ENCODE data around the gene CCT2.

- TF ChIP-seq CTCF (IDR thresholded peaks at IDR 0.05; ENCODE audit: control extremely low read depth in 1 of 3, insufficient read depth in 1 of 3, low read depth in 1 of 3, low read length in 3 of 3) (no peak), RBBP5 (IDR thresholded peaks at IDR 0.05; ENCODE audit: borderline replicate concordance, low read depth, low read length) (no peak), EP300 (IDR thresholded peaks at IDR 0.05; ENCODE audit: borderline replicate concordance in 1 of 2, low read depth in 2 of 2, low read length in 2 of 2) (no peak), EZH2 (IDR thresholded peaks at IDR 0.05; ENCODE audit: low read depth, low read length, severe bottlenecking) (no peak), SIN3A (conservative IDR thresholded peaks at IDR 0.05 in 1 of 2, IDR thresholded peaks at IDR 0.05 in 1 of 2; ENCODE audit: low read depth in 1 of 2, low read length in 2 of 2) (no peak), MAX (IDR thresholded peaks at IDR 0.05) (no peak), POLR2A (IDR thresholded peaks at IDR 0.05; ENCODE audit: control extremely low read depth in 1 of 2, low read depth in 2 of 2, low read length in 2 of 2) (no peak), POLR2AphosphoS5 (IDR thresholded peaks at IDR 0.05; ENCODE audit: low read depth, low read length) (no peak), SUZ12 (IDR thresholded peaks at IDR 0.05; ENCODE audit: low read length) (no peak), JUND (IDR thresholded peaks at IDR 0.05; ENCODE audit: low read length) (no peak)
Observed at GRCh38 chr12:69578283-69578682, 7.0 kb upstream of the CCT2 start.
